CD4-positive, alpha-beta T cell treated with Interleukin-17A for 4 hours (primary cell): ENCODE measurements around the gene GOLPH3L.
"Not testable (repeated sequence)": the region's sequence is repeated elsewhere in the genome, so short reads cannot be mapped to it uniquely, and the experiment has no call there.

Experiments
- DNase-seq: peaks from one replicate; pipeline ENCODE4 v3.0.0-alpha.2; 2020; ENCODE audit warnings: mixed read lengths

The GOLPH3L gene

GRCh38 chr1:150657064-150657463, 39.9 kb downstream of the GOLPH3L start:
- not testable (repeated sequence) for DNase-seq

- not testable (repeated sequence) for DNase-seq
Observed at GRCh38 chr1:150654635-150655034, 42.3 kb downstream of the GOLPH3L start.

- DNase-seq, result no peak
Observed at GRCh38 chr1:150650193-150650592, 46.8 kb downstream of the GOLPH3L start.

GRCh38 chr1:150649441-150650075, 47.4 kb downstream of the GOLPH3L start:
- DNase-seq, result no peak

GRCh38 chr1:150642296-150642695, 54.7 kb downstream of the GOLPH3L start:
- DNase-seq, result no peak

- not testable (repeated sequence) for DNase-seq
Observed at GRCh38 chr1:150641126-150641815, 55.7 kb downstream of the GOLPH3L start.

- DNase-seq, result not testable (repeated sequence)
Observed at GRCh38 chr1:150638430-150638829, 58.5 kb downstream of the GOLPH3L start.

- not testable (repeated sequence) for DNase-seq
Observed at GRCh38 chr1:150634839-150635622, 61.9 kb downstream of the GOLPH3L start.

- peak; percentile 94 for DNase-seq
Observed at GRCh38 chr1:150629115-150629928, 67.6 kb downstream of the GOLPH3L start, which contains the start of gene ENSA. ENSA (minus strand) TSS chr1:150629612; CDS start chr1:150629470, 142 bp downstream.

GRCh38 chr1:150628766-150629114, 68.2 kb downstream of the GOLPH3L start:
- no peak for DNase-seq

GRCh38 chr1:150627826-150628410, 69.0 kb downstream of the GOLPH3L start:
- DNase-seq, result no peak

- no peak for DNase-seq
Observed at GRCh38 chr1:150626150-150626549, 70.8 kb downstream of the GOLPH3L start.

GRCh38 chr1:150624546-150624945, 72.4 kb downstream of the GOLPH3L start:
- DNase-seq, result not testable (repeated sequence)

- not testable (repeated sequence) for DNase-seq
Observed at GRCh38 chr1:150624134-150624533, 72.8 kb downstream of the GOLPH3L start.

- DNase-seq, result no peak
Observed at GRCh38 chr1:150622303-150622975, 74.5 kb downstream of the GOLPH3L start.

GRCh38 chr1:150621497-150622302, 75.3 kb downstream of the GOLPH3L start:
- peak; percentile 76 for DNase-seq

- DNase-seq, result no peak
Observed at GRCh38 chr1:150620919-150621318, 76.0 kb downstream of the GOLPH3L start.

GRCh38 chr1:150619576-150620509, 77.1 kb downstream of the GOLPH3L start:
- peak; percentile 32 for DNase-seq

GRCh38 chr1:150615346-150616201, 81.4 kb downstream of the GOLPH3L start:
- DNase-seq, result peak; percentile 26
